ENCODE results near the gene BATF2.

The BATF2 gene

GRCh38 chr11:64967375-64967774 lies 29.4 kb downstream of the BATF2 start:
- DNase-seq (ENCODE audit: extremely low spot score), result no peak
- CTCF ChIA-PET, result no interaction called here
- POLR2A ChIA-PET, result no interaction called here
- TF ChIP-seq TARDBP (IDR thresholded peaks at IDR 0.05), result no peak
- TF ChIP-seq SUZ12 (IDR thresholded peaks at IDR 0.05), result no peak
- no peak for TF ChIP-seq ARNT (IDR thresholded peaks at IDR 0.05)
- TF ChIP-seq FOXM1 (IDR thresholded peaks at IDR 0.05; ENCODE audit: borderline replicate concordance), result no peak
- TF ChIP-seq, protein P1, sequence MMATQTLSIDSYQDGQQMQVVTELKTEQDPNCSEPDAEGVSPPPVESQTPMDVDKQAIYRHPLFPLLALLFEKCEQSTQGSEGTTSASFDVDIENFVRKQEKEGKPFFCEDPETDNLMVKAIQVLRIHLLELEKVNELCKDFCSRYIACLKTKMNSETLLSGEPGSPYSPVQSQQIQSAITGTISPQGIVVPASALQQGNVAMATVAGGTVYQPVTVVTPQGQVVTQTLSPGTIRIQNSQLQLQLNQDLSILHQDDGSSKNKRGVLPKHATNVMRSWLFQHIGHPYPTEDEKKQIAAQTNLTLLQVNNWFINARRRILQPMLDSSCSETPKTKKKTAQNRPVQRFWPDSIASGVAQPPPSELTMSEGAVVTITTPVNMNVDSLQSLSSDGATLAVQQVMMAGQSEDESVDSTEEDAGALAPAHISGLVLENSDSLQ (IDR thresholded peaks at IDR 0.05), result no peak
- no peak for TF ChIP-seq L3MBTL2 (conservative IDR thresholded peaks at IDR 0.05)
- no peak for TF ChIP-seq NFRKB (IDR thresholded peaks at IDR 0.05)
- TF ChIP-seq CTBP1 (IDR thresholded peaks at IDR 0.05; ENCODE audit: borderline replicate concordance), result no peak
- TF ChIP-seq ELF4 (IDR thresholded peaks at IDR 0.05), result no peak
- no peak for TF ChIP-seq FOXA1 (IDR thresholded peaks at IDR 0.05)

- no peak for DNase-seq (ENCODE audit: extremely low spot score)
- ChIA-PET CTCF (no interaction called here), POLR2A (interaction anchor here (0.9 kb wide), 1 partner anchor 9 kb away, joined by 3 read pairs; no protein-coding TSS in a partner anchor)
- TF ChIP-seq LEF1 (IDR thresholded peaks at IDR 0.05; ENCODE audit: borderline replicate concordance), result no peak
- TF ChIP-seq, protein P1 (IDR thresholded peaks at IDR 0.05), result no peak
- no peak for TF ChIP-seq L3MBTL2 (conservative IDR thresholded peaks at IDR 0.05)
- TF ChIP-seq SUZ12 (IDR thresholded peaks at IDR 0.05), result no peak
Measured at GRCh38 chr11:64963072-64963631, 33.6 kb downstream of the BATF2 start.

DNA sequence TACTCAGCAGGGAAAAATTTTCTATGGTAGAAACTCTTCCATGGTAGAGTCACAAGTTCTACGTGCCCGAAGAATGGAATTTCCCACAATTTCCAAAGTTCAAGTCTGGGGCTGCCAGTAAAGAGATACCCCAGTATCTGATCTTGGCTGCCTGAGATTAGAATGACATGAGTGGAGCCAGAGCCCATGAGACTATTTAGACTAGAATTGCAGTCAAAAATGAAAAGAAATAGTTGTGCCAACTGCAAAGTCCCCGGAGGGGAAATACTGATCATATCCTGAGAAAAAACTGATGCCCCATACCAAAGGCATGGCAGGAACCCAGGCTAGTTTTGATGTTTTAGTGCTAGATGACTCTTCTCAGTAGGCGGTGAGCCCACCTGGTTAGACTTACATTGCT lies 36.1 kb downstream of the BATF2 start:
- ChIA-PET CTCF (no interaction called here), POLR2A (no interaction called here)
- TF ChIP-seq SUZ12 (IDR thresholded peaks at IDR 0.05) (no peak), LEF1 (IDR thresholded peaks at IDR 0.05; ENCODE audit: borderline replicate concordance) (no peak), FOXA1 (IDR thresholded peaks at IDR 0.05) (no peak), ARNT (IDR thresholded peaks at IDR 0.05) (no peak), CTBP1 (IDR thresholded peaks at IDR 0.05; ENCODE audit: borderline replicate concordance) (no peak), BHLHE40 (IDR thresholded peaks at IDR 0.05; ENCODE audit: borderline replicate concordance) (no peak), L3MBTL2 (conservative IDR thresholded peaks at IDR 0.05) (no peak), SP1 (IDR thresholded peaks at IDR 0.05) (no peak), NFRKB (IDR thresholded peaks at IDR 0.05) (no peak), TARDBP (IDR thresholded peaks at IDR 0.05) (no peak), FOXM1 (IDR thresholded peaks at IDR 0.05; ENCODE audit: borderline replicate concordance) (no peak), HDGF (IDR thresholded peaks at IDR 0.05; ENCODE audit: borderline replicate concordance) (no peak), ELF4 (IDR thresholded peaks at IDR 0.05) (no peak), ZNF384 (IDR thresholded peaks at IDR 0.05) (no peak), FOXK2 (IDR thresholded peaks at IDR 0.05) (no peak)
- TF ChIP-seq, protein P1 (IDR thresholded peaks at IDR 0.05), result no peak
- DNase-seq (ENCODE audit: extremely low spot score), result no peak

DNA sequence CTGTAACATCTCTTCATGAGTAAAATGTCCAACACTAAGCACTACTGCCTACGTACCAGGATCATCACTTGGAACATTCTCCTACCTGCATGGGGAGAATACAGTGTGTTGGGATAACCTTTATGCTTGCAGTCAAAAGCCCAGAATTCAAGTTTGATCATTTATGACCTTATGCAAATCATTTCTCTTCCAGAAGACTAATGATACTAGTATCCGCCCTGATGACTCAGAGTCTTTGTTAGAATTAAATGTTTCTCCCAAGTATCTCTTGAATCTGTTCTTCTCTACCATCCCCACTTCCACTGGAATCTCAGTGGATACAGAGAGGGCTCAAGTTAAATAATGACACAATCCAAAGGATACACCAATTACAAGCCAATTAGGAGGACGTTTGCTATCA lies 37.3 kb downstream of the BATF2 start:
- TF ChIP-seq NFRKB (IDR thresholded peaks at IDR 0.05), result no peak
- no peak for TF ChIP-seq ARNT (IDR thresholded peaks at IDR 0.05)
- no peak for TF ChIP-seq SP1 (IDR thresholded peaks at IDR 0.05)
- ChIA-PET POLR2A (no interaction called here), CTCF (no interaction called here)
- DNase-seq (ENCODE audit: extremely low spot score), result no peak

- ChIA-PET POLR2A (interaction anchor here (0.6 kb wide), 1 partner anchor 9 kb away, joined by 3 read pairs; no protein-coding TSS in a partner anchor), CTCF (no interaction called here)
- no peak for DNase-seq (ENCODE audit: extremely low spot score)
- TF ChIP-seq LEF1 (IDR thresholded peaks at IDR 0.05; ENCODE audit: borderline replicate concordance) (no peak), HDGF (IDR thresholded peaks at IDR 0.05; ENCODE audit: borderline replicate concordance) (no peak)
Measured at GRCh38 chr11:64954201-64954600, 42.6 kb downstream of the BATF2 start.

DNA sequence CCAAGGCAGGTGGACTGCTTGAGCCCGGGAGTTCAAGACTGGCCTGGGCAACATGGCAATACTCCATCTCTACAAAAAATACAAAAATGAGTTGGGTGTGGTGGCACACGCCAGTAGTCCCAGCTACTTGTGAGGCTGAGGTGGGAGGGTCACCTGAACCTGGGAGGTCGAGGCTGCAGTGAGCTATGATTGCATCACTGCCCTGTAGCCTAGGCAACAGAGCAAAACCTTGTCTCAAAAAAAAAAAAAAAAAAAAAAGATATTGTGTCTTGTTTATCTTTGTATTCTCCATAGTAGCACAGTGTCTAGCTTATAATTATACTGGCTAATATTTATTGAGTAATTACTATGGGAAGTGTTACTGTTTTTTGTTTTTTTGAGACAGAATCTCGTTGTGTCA lies 45.2 kb downstream of the BATF2 start:
- ChIA-PET POLR2A (interaction anchor here (0.9 kb wide), 1 partner anchor 27 kb away, joined by 3 read pairs; the partner anchor contains the start of gene PPP2R5B), CTCF (interaction anchor here (1.1 kb wide), 1 partner anchor 63 kb away, joined by 3 read pairs; no protein-coding TSS in a partner anchor)
- DNase-seq (ENCODE audit: extremely low spot score), result no peak
- no peak for TF ChIP-seq TARDBP (IDR thresholded peaks at IDR 0.05)
- TF ChIP-seq FOXA1 (IDR thresholded peaks at IDR 0.05), result no peak
- no peak for TF ChIP-seq CTBP1 (IDR thresholded peaks at IDR 0.05; ENCODE audit: borderline replicate concordance)
- no peak for TF ChIP-seq SP1 (IDR thresholded peaks at IDR 0.05)
- TF ChIP-seq NFRKB (IDR thresholded peaks at IDR 0.05), result no peak
- no peak for TF ChIP-seq FOXK2 (IDR thresholded peaks at IDR 0.05)
- no peak for TF ChIP-seq ELF4 (IDR thresholded peaks at IDR 0.05)
- TF ChIP-seq L3MBTL2 (conservative IDR thresholded peaks at IDR 0.05), result no peak
- TF ChIP-seq ARNT (IDR thresholded peaks at IDR 0.05), result no peak
- no peak for TF ChIP-seq HDGF (IDR thresholded peaks at IDR 0.05; ENCODE audit: borderline replicate concordance)
- TF ChIP-seq, protein P1 (IDR thresholded peaks at IDR 0.05), result no peak
- no peak for TF ChIP-seq LEF1 (IDR thresholded peaks at IDR 0.05; ENCODE audit: borderline replicate concordance)
- no peak for TF ChIP-seq BHLHE40 (IDR thresholded peaks at IDR 0.05; ENCODE audit: borderline replicate concordance)
- no peak for TF ChIP-seq FOXM1 (IDR thresholded peaks at IDR 0.05; ENCODE audit: borderline replicate concordance)
- no peak for TF ChIP-seq ZNF384 (IDR thresholded peaks at IDR 0.05)
- no peak for TF ChIP-seq SUZ12 (IDR thresholded peaks at IDR 0.05)

Data from HEK293T (cell line).